ENCODE measurements around the gene UBN1. TPM values are rescaled to one million over a fixed set of nuclear protein-coding genes. Genes with fewer than 3 reads are reported as not detected.
A peak's percentile ranks its signal among the peaks of the same experiment; 100 is the strongest.

UBN1 gene
- total RNA-seq, result 33.2 TPM

- DNase-seq (ENCODE audit: low spot score), result peak; percentile 100
Observed at GRCh38 chr16:4846901-4847773, at the start of gene UBN1, which contains the start of gene GLYR1. Gene UBN1 (plus strand): TSS chr16:4847481. CDS start chr16:4852918, 5,437 bp downstream. Gene GLYR1 (minus strand): TSS chr16:4847288. CDS start chr16:4847265, 23 bp downstream.

GRCh38 chr16:4797805-4798252, 49.5 kb upstream of the UBN1 start:
- no peak for DNase-seq (ENCODE audit: low spot score)

- DNase-seq (ENCODE audit: low spot score), result no peak
Observed at GRCh38 chr16:4798456-4798855, 48.8 kb upstream of the UBN1 start.

DNA sequence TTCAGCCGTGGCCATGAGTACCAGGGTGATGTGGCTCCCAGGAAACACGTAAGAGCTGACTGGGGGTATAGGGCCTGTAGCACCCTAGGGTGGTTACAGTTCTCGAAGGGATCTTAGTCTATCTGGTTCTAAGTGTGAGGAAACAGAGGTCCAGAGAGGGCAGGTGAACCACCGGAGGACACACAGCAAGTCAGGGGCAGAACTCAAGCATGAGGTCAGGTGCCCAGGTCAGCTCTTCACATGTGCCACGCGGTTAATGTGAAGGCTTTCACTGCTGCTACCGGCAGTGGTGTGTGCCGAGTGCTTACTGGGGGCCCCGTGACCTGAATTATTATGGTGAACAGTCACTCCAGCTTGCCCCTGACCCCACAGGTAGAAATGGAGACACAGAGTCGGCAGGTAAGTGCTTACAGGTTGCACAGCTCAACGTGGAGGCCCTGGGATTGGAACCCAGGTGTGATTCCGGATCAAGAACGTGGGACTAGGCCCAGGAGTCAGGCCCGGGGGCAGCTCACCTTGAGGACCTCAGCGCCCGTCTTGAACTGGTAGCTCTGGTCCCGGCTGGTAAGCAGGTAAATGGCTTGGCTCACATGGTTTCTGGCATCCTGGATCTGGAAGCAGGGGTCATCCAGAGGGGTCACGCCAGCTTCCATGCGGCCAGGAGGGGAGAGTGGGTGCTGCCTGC, 48.0 kb upstream of the UBN1 start:
- no peak for DNase-seq (ENCODE audit: low spot score)

- DNase-seq (ENCODE audit: low spot score), result peak; percentile 83
Observed at GRCh38 chr16:4800290-4801041, 46.8 kb upstream of the UBN1 start.

GRCh38 chr16:4801051-4801961, 46.0 kb upstream of the UBN1 start:
- DNase-seq (ENCODE audit: low spot score), result no peak

GRCh38 chr16:4801962-4802658, 45.2 kb upstream of the UBN1 start, which contains the start of gene ROGDI:
Gene ROGDI (minus strand): TSS chr16:4802633. CDS start chr16:4802571, 62 bp downstream.
- DNase-seq (ENCODE audit: low spot score), result peak; percentile 90

GRCh38 chr16:4802659-4803287, 44.5 kb upstream of the UBN1 start:
- peak; percentile 93 for DNase-seq (ENCODE audit: low spot score)

GRCh38 chr16:4803401-4803844, 43.9 kb upstream of the UBN1 start:
- no peak for DNase-seq (ENCODE audit: low spot score)

- no peak for DNase-seq (ENCODE audit: low spot score)
Observed at GRCh38 chr16:4803898-4804762, 43.2 kb upstream of the UBN1 start.

- no peak for DNase-seq (ENCODE audit: low spot score)
Observed at GRCh38 chr16:4805231-4805630, 42.0 kb upstream of the UBN1 start.

DNA sequence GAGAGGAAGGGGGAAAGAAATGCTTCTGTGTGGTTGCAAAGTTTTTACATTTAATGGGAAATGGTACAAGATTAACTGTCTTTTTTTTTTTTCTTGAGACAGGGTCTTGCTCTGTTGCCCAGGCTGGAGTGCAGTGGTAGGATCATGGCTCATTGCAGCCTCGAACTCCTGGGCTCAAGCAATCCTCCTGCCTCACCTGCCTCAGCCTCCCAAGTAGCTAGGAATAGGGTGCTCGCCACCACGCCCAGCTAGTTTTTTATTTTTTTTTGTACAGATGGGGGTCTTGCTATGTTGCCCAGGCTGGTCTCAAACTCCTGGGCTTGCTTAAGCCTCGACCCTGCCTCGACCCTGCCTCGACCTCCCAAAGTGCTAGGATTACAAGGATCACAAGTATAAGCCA, 41.0 kb upstream of the UBN1 start:
- DNase-seq (ENCODE audit: low spot score), result no peak

- no peak for DNase-seq (ENCODE audit: low spot score)
Observed at GRCh38 chr16:4811242-4811641, 36.0 kb upstream of the UBN1 start.

DNA sequence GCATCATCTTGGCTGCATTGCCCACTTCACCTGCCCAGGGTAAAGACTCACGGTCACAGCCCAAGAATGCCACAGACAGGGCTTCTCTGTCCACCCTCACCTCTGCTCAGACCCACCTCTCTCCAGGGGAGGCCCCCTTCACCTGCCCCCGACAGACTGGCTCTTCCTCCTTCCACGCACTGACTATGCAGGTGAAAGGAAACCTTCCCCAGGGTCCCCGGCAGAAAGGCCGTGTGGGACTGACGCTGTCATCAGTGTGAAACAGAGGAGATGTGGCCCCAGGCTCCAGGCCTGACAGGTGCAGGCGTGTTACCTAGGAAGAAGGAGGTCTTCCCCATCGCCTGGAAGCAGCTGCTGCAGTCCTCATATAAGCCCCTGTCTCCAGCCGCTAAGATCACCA, 35.5 kb upstream of the UBN1 start:
- DNase-seq (ENCODE audit: low spot score), result no peak

DNA sequence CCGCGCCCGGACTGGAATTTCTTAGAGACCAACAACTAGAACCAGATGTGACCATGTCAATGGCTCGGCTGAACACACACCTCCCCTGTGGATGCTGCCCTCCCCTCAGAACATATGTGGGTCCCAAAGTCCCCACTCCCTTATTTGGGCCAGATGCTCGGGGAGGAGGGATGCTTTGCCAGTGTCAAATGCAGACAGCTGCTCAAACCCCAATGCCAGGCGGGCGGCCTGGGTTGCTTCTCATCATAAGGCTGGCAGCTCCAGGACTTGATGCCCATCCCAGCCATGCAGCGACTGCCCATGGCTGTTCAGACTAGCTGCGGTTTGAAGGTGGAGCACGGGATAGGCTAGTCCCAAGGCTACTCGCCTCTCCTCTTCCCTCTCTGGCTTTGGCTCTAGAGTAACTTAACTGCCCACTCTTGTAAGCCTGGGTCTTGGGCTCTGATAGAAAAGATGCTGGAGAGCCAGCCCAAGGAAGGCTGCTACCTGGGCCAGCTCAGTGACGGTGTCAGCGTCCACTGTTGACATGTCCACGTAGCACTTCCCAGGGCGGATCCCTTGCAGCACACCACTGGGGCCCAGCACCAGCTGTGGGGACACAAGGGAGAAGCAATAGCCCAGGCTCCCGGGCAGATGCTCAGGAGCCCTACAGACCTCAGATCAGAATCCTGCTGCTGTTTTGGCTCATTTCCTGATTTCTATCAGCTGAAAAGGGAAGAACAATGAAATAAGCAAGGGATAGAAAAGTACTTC, 33.9 kb upstream of the UBN1 start:
- no peak for DNase-seq (ENCODE audit: low spot score)

DNA sequence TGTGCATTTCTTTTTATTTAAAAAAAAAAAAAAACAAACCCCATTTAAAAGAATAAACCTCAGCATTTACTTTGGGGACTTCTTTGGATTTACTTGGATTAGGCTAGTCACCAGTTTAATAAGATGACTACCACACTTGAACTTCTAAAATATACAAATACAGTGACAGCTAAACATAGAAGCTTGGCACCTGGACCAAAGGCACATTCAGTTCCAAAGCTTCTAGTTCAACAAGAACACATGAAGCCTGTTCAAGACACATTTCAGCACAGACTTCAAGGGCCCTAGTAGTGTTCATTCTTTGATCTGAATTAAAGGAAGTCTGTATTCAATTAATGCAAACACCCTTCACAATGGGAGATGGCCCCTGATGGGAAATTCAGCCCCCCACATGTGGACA, 33.2 kb upstream of the UBN1 start:
- no peak for DNase-seq (ENCODE audit: low spot score)

GRCh38 chr16:4814542-4815173, 32.6 kb upstream of the UBN1 start:
- DNase-seq (ENCODE audit: low spot score), result no peak

- no peak for DNase-seq (ENCODE audit: low spot score)
Observed at GRCh38 chr16:4820652-4821051, 26.6 kb upstream of the UBN1 start.

Measured in ureter (tissue), 1 donor.